ENCODE measurements around the gene ZNF90.
"Not testable (repeated sequence)": the region's sequence is repeated elsewhere in the genome, so short reads cannot be mapped to it uniquely, and the experiment has no call there.

ZNF90 gene

GRCh38 chr19:20107301-20107700, 29.5 kb downstream of the ZNF90 start:
- DNase-seq, result no peak

DNA sequence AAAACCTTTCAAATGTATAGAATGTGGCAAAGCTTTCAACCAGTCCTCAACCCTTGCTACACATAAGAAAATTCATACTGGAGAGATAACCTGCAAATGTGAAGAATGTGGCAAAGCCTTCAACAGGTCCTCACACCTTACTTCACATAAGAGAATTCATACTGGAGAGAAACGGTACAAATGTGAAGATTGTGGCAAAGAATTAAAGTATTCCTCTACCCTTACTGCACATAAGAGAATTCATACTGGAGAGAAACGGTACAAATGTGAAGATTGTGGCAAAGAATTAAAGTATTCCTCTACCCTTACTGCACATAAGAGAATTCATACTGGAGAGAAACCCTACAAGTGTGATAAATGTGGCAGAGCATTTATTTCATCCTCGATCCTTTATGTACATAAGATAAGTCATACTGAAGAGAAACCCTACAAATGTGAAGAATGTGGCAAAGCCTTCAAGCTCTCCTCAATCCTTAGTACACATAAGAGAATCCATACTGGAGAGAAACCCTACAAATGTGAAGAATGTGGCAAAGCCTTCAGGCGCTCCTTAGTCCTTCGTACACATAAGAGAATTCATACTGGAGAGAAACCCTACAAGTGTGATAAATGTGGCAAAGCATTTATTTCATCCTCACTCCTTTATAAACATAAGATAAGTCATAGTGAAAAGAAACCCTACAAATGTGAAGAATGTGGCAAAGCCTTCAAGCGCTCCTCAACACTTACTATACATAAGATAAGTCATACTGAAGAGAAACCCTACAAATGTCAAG, 40.5 kb downstream of the ZNF90 start:
- not testable (repeated sequence) for DNase-seq

DNA sequence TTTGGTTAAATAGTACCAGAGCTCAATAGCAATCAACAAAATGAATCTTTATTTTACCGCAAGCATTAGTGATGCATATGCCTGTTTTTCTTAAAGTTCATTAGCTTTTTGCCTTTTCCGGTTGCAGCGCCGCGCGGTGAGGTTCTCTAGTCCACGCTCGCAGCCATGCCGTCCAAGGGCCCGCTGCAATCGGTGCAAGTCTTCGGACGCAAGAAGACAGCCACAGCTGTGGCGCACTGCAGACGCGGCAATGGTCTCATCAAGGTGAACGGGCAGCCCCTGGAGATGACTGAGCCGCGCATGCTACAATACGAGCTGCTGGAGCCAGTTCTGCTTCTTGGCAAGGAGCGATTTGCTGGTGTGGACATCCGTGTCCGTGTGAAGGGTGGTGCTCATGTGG, 47.1 kb downstream of the ZNF90 start:
- DNase-seq, result no peak

- DNase-seq, result not testable (repeated sequence)
Observed at GRCh38 chr19:20132933-20133332, 55.1 kb downstream of the ZNF90 start.

DNA sequence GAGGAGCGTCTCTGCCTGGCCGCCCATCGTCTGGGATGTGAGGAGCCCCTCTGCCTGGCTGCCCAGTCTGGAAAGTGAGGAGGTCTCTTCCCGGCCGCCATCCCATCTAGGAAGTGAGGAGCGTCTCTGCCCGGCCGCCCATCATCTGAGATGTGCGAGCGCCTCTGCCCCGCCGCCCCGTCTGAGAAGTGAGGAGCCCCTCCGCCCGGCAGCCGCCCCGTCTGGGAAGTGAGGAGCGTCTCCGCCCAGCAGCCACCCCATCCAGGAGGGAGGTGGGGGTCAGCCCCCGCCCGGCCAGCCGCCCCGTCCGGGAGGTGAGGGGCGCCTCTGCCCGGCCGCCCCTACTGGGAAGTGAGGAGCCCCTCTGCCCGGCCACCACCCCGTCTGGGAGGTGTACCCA, 59.9 kb downstream of the ZNF90 start:
- not testable (repeated sequence) for DNase-seq

- no peak for DNase-seq
Observed at GRCh38 chr19:20151617-20152145, 73.9 kb downstream of the ZNF90 start.

GRCh38 chr19:20152506-20152905, 74.7 kb downstream of the ZNF90 start:
- DNase-seq, result not testable (repeated sequence)

DNA sequence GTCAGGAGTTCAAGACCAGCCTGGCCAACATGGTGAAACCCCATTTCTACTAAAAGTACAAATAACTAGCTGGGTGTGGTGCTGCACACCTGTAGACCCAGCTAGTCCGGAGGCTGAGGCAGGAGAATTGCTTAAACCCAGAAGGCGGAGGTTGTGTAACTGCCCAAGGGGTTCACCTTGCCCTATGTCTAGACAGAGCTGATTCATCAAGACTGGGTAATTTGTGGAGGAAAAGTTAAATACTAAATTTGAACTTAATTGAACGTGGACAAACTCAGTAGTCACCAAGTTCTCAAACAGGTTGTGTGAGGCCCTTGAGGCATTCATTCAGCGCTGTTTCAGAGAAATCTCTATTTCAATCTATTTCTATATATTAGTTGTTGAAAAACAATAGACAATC, 75.5 kb downstream of the ZNF90 start:
- DNase-seq, result no peak

- no peak for DNase-seq
Observed at GRCh38 chr19:20154636-20155035, 76.8 kb downstream of the ZNF90 start.

- no peak for DNase-seq
Observed at GRCh38 chr19:20162821-20163220, 85.0 kb downstream of the ZNF90 start.

- no peak for DNase-seq
Observed at GRCh38 chr19:20164456-20164855, 86.7 kb downstream of the ZNF90 start.

- DNase-seq, result no peak
Observed at GRCh38 chr19:20165971-20166592, 88.3 kb downstream of the ZNF90 start.

DNA sequence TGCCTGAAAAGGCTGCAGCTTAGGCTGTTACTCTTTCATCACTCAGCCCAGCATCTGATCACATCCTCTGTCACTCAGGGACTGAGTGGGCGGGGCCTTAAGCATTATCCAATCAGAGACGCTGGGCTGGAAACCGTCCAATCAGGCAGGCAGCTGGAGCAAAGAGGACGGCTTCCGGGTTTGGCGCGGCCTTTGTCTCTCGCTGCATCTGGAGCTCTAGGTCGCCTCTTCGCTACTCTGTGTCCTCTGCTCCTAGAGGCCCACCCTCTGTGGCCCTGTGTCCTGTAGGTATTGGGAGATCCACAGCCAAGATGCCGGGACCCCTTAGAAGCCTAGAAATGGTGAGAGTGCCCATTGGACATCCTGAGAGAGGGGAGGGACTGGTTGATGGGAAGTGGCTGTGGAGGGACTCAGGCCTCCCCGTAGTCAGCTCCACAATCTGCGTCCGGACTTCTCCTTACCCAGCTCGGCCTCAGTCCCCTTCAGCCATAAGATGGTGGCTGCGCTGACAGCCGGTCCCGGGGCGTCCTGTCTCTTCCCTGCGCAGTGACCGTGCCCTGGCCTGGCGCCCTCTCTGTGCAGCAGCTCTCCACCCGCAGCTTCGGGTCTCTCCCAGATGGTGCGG, 89.3 kb downstream of the ZNF90 start, which contains the start of gene ZNF486:
ZNF486 (plus strand) TSS at position 195 of the 625 bp plus-strand sequence; CDS start at position 312, 117 bp downstream.
- peak; percentile 89 for DNase-seq

GRCh38 chr19:20167651-20168122, 89.9 kb downstream of the ZNF90 start:
- no peak for DNase-seq
